ENCODE measurements around the gene WWOX. TPM values are rescaled to one million over a fixed set of nuclear protein-coding genes. Genes with fewer than 3 reads are reported as not detected.

Gene WWOX
- total RNA-seq, 1 donor from 2014 or later, result 13.1 TPM

GRCh38 chr16:78177218-78177617, 77.8 kb downstream of the WWOX start:
- DNase-seq (ENCODE audit: missing footprints) (no peak), ATAC-seq (no peak)
- intact Hi-C loops (cut with DNase I), result no loop called here

GRCh38 chr16:78177987-78178386, 78.5 kb downstream of the WWOX start:
- no peak for ATAC-seq
- DNase-seq (ENCODE audit: missing footprints), result no peak
- intact Hi-C loops (cut with DNase I), result no loop called here

- no peak for ATAC-seq
- intact Hi-C loops (cut with DNase I), result no loop called here
- no peak for DNase-seq (ENCODE audit: missing footprints)
These were observed 80.2 kb downstream of the WWOX start for GRCh38 chr16:78179666-78180065.

GRCh38 chr16:78180349-78180748, 80.9 kb downstream of the WWOX start:
- DNase-seq (ENCODE audit: missing footprints) (no peak), ATAC-seq (no peak)
- intact Hi-C loops (cut with DNase I), result no loop called here

GRCh38 chr16:78183437-78184237, 84.2 kb downstream of the WWOX start:
- intact Hi-C loops (cut with DNase I), result no loop called here
- ATAC-seq, result no peak

GRCh38 chr16:78184238-78185183, 85.1 kb downstream of the WWOX start:
- intact Hi-C loops (cut with DNase I), result no loop called here
- no peak for ATAC-seq
- DNase-seq (ENCODE audit: missing footprints), result no peak

More at GRCh38 chr16:78183437-78184237, 84.2 kb downstream of the WWOX start:
- no peak for DNase-seq (ENCODE audit: missing footprints)

GRCh38 chr16:78189121-78189520, 89.7 kb downstream of the WWOX start:
- intact Hi-C loops (cut with DNase I), result no loop called here
- DNase-seq (ENCODE audit: missing footprints) (no peak), ATAC-seq (no peak)

GRCh38 chr16:78192734-78193488, 93.5 kb downstream of the WWOX start:
- no peak for DNase-seq (ENCODE audit: missing footprints)
- ATAC-seq, result no peak
- intact Hi-C loops (cut with DNase I), result no loop called here

- DNase-seq (ENCODE audit: missing footprints) (no peak), ATAC-seq (no peak)
- intact Hi-C loops (cut with DNase I), result no loop called here
These were observed 95.5 kb downstream of the WWOX start for GRCh38 chr16:78194948-78195347.

- intact Hi-C loops (cut with DNase I), result no loop called here
- ATAC-seq, result no peak
These were observed 96.3 kb downstream of the WWOX start for GRCh38 chr16:78195797-78196196.

GRCh38 chr16:78196502-78196901, 97.0 kb downstream of the WWOX start:
- intact Hi-C loops (cut with DNase I), result no loop called here
- DNase-seq (ENCODE audit: missing footprints) (no peak), ATAC-seq (no peak)

More at GRCh38 chr16:78195797-78196196, 96.3 kb downstream of the WWOX start:
- no peak for DNase-seq (ENCODE audit: missing footprints)

- intact Hi-C loops (cut with DNase I), result no loop called here
- ATAC-seq (no peak), DNase-seq (ENCODE audit: missing footprints) (no peak)
These were observed 98.8 kb downstream of the WWOX start for GRCh38 chr16:78198288-78198687.

- no peak for DNase-seq (ENCODE audit: missing footprints)
- intact Hi-C loops (cut with DNase I), result no loop called here
- ATAC-seq, result no peak
These were observed 100.0 kb downstream of the WWOX start for GRCh38 chr16:78199325-78200022.

GRCh38 chr16:78200023-78200389, 100.6 kb downstream of the WWOX start:
- no peak for ATAC-seq
- intact Hi-C loops (cut with DNase I), result no loop called here
- no peak for DNase-seq (ENCODE audit: missing footprints)

GRCh38 chr16:78200623-78201096, 101.2 kb downstream of the WWOX start:
- intact Hi-C loops (cut with DNase I), result no loop called here
- DNase-seq (ENCODE audit: missing footprints), result no peak
- no peak for ATAC-seq

- intact Hi-C loops (cut with DNase I), result no loop called here
- DNase-seq (ENCODE audit: missing footprints) (no peak), ATAC-seq (no peak)
These were observed 106.1 kb downstream of the WWOX start for GRCh38 chr16:78205506-78205905.

- no peak for DNase-seq (ENCODE audit: missing footprints)
- ATAC-seq, result no peak
- intact Hi-C loops (cut with DNase I), result no loop called here
These were observed 107.3 kb downstream of the WWOX start for GRCh38 chr16:78206623-78207223.

Data from Right ventricle myocardium inferior (tissue), 1 donor.